PFSK-1 (cell line): ENCODE results near the gene SMIM45.

Experiments
- POLR2AphosphoS5 ChIP-seq: IDR thresholded peaks from 2 replicates; pipeline ENCODE4 v1.6.1; 2012; ENCODE audit warnings: low read depth, mild to moderate bottlenecking, control low read depth, low read length, moderate library complexity
- TF ChIP-seq, protein P1 (sequence below), 2 experiments: IDR thresholded peaks; 2 replicates each; pipeline versions ENCODE4 v1.6.1 to v1.8.0; 2011 to 2012; ENCODE audit warnings: low read depth in 2 of 2, low read length in 2 of 2, control low read depth in 1 of 2, inconsistent platforms in 1 of 2, mild to moderate bottlenecking in 1 of 2, moderate library complexity in 1 of 2; ENCODE audit not compliant: insufficient read depth in 1 of 2

DNA sequence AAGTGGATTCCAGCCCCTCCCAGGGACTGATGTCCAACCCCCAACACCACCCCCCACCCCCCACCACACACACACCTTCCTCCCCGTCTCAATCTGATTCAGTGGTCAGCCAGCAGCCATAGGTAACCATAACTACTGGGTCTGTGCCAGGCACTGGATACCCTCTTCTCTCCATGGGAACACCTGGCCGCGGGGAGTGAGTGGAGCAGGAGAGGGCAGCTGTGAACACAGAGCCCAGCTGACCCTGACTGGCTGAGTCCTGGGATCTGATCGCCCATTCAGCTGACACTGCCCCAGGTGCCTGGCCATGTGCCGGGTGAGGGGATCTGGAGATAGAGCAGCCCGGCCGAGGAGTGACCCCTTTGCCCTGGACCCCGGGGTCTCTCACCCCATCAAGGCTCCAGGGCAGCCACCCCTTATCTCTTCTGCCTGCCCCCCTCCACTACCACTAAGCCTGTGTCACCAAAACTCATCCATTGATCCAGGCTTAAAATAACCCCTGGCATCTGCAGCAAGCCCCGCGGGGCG lies 34.5 kb upstream of the SMIM45 start:
- TF ChIP-seq POLR2AphosphoS5 = no peak
- TF ChIP-seq, protein P1, sequence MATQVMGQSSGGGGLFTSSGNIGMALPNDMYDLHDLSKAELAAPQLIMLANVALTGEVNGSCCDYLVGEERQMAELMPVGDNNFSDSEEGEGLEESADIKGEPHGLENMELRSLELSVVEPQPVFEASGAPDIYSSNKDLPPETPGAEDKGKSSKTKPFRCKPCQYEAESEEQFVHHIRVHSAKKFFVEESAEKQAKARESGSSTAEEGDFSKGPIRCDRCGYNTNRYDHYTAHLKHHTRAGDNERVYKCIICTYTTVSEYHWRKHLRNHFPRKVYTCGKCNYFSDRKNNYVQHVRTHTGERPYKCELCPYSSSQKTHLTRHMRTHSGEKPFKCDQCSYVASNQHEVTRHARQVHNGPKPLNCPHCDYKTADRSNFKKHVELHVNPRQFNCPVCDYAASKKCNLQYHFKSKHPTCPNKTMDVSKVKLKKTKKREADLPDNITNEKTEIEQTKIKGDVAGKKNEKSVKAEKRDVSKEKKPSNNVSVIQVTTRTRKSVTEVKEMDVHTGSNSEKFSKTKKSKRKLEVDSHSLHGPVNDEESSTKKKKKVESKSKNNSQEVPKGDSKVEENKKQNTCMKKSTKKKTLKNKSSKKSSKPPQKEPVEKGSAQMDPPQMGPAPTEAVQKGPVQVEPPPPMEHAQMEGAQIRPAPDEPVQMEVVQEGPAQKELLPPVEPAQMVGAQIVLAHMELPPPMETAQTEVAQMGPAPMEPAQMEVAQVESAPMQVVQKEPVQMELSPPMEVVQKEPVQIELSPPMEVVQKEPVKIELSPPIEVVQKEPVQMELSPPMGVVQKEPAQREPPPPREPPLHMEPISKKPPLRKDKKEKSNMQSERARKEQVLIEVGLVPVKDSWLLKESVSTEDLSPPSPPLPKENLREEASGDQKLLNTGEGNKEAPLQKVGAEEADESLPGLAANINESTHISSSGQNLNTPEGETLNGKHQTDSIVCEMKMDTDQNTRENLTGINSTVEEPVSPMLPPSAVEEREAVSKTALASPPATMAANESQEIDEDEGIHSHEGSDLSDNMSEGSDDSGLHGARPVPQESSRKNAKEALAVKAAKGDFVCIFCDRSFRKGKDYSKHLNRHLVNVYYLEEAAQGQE (IDR thresholded peaks at IDR 0.05; ENCODE audit: insufficient read depth in 1 of 2, low read depth in 2 of 2, low read length in 2 of 2) = no peak
